Muscle of arm (tissue), 12 donors: ENCODE data around the gene MBD3L4. TPM values are rescaled to one million over a fixed set of nuclear protein-coding genes. Genes with fewer than 3 reads are reported as not detected.

ENCODE experiments used
- polyA plus RNA-seq, 12 donors: library from polyadenylated mRNA; unstranded; fragments of 120-200 nt; gene quantifications; one replicate each; pipeline ENCODE4 v1.2.1, GENCODE V29; 2013; ENCODE audit not compliant: insufficient read length in 12 of 12

MBD3L4 gene
- polyA plus RNA-seq, 12 donors, result not detected

Other genes with a start within 250 kb of the MBD3L4 start
- gene ADGRE1, start 152.6 kb downstream of the MBD3L4 start, polyA plus RNA-seq, result under 1 TPM in 10 of 12 donors, not detected in 2; 0.07 to 0.41 (median 0.11) TPM
- not detected for gene MBD3L2B, start 18.7 kb downstream of the MBD3L4 start, polyA plus RNA-seq
- not detected for gene MBD3L5, start 9.6 kb downstream of the MBD3L4 start, polyA plus RNA-seq
- gene MBD3L2, start 9.1 kb upstream of the MBD3L4 start, polyA plus RNA-seq, result not detected
- gene MBD3L3, start 18.5 kb upstream of the MBD3L4 start, polyA plus RNA-seq, result not detected
- 1 to 10 TPM in 11 of 12 donors, not detected in 1; 4.3 to 6.9 (median 5.6) TPM for gene ZNF557, start 29.5 kb upstream of the MBD3L4 start, polyA plus RNA-seq